ENCODE measurements around the gene KRT85. TPM values are rescaled to one million over a fixed set of nuclear protein-coding genes. Genes with fewer than 3 reads are reported as not detected.
A peak's percentile ranks its signal among the peaks of the same experiment; 100 is the strongest.

KRT85 gene
- total RNA-seq, 2 donors from 2014 or later: not detected

DNA sequence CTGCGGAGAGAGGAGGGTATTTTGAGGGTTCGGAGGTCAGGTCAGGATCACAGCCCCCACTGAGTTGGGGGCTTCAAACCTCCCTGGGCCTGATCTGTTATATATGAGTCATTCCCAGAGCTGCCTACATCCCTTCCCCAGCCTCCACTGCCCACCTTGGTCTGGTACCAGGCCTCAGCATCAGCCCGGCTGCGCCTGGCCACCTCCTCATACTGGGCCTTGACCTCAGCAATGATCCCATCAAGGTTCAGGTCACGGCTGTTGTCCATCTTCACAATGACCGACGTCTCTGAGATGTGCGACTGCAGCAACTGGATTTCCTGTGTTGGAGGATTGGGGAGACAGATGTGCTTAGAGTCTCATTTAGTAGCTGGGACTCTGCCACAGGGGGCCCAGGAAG is 13.9 kb upstream of the KRT85 start:
- Histone ChIP-seq H3K4me3 (ENCODE audit: low read length) (no peak overlapping the region), H3K36me3 (ENCODE audit: control insufficient read depth, insufficient read depth, low read length) (no peaks in the 10 kb centered on the region), H3K9me3 (ENCODE audit: control insufficient read depth, low read length) (no peaks in the 10 kb centered on the region), H3K4me1 (ENCODE audit: control insufficient read depth, insufficient read depth, low read length) (no peaks in the 10 kb centered on the region), H3K9ac (ENCODE audit: extremely low read depth, low read length, poor library complexity, severe bottlenecking) (no peak overlapping the region), H3K27ac (ENCODE audit: low read depth, low read length) (no peak overlapping the region), H3K27me3 (ENCODE audit: control insufficient read depth, insufficient read depth, low read length, poor library complexity, severe bottlenecking) (peaks cover 20% of the 10 kb centered on the region)
- TF ChIP-seq, protein P1, sequence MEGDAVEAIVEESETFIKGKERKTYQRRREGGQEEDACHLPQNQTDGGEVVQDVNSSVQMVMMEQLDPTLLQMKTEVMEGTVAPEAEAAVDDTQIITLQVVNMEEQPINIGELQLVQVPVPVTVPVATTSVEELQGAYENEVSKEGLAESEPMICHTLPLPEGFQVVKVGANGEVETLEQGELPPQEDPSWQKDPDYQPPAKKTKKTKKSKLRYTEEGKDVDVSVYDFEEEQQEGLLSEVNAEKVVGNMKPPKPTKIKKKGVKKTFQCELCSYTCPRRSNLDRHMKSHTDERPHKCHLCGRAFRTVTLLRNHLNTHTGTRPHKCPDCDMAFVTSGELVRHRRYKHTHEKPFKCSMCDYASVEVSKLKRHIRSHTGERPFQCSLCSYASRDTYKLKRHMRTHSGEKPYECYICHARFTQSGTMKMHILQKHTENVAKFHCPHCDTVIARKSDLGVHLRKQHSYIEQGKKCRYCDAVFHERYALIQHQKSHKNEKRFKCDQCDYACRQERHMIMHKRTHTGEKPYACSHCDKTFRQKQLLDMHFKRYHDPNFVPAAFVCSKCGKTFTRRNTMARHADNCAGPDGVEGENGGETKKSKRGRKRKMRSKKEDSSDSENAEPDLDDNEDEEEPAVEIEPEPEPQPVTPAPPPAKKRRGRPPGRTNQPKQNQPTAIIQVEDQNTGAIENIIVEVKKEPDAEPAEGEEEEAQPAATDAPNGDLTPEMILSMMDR (conservative IDR thresholded peaks at IDR 0.05): no peak
- 91 to 92% methylated on average over 7 to 8 of the region's 8 CpGs for WGBS, 2 experiments (ENCODE audit: insufficient coverage in 1 of 2, insufficient read length in 1 of 2)
- no peaks in the 10 kb centered on the region for H3K4me1 Mint-ChIP-seq
- H3K27me3 Mint-ChIP-seq (ENCODE audit: insufficient read depth): peaks cover 11% of the 10 kb centered on the region
- no peaks in the 10 kb centered on the region for H3K9me3 Mint-ChIP-seq
- no peak overlapping the region for H3K27ac Mint-ChIP-seq
- no peak overlapping the region for H3K4me3 Mint-ChIP-seq
- no peak for DNase-seq
- no peaks in the 10 kb centered on the region for H3K36me3 Mint-ChIP-seq (ENCODE audit: low read depth)

DNA sequence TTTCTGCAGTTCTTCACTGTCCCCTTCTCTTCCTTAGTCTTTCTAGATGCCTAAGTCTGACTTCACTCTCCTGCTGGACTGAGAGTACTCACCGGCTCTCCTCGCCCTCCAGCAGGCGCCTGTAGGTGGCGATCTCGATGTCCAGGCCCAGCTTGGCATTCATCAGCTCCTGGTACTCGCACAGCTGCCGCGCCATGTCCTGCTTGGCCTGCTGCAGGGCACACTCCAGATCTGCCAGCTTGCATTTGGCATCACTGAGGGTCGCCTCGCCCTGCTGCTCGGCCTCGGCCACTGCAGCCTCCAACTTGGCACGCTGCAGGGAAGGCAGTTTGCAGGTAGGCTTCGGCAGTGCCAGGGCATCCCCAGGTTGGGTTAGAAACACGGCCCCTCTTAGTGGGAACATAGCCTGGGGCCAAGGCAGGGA is 13.0 kb upstream of the KRT85 start:
- Mint-ChIP-seq H3K27me3 (ENCODE audit: insufficient read depth) (peaks cover 12% of the 10 kb centered on the region), H3K36me3 (ENCODE audit: low read depth) (no peaks in the 10 kb centered on the region), H3K4me1 (no peaks in the 10 kb centered on the region), H3K27ac (no peak overlapping the region), H3K9me3 (no peaks in the 10 kb centered on the region), H3K4me3 (no peak overlapping the region)
- TF ChIP-seq, protein P1 (conservative IDR thresholded peaks at IDR 0.05): peak; percentile 72
- WGBS, 2 experiments (ENCODE audit: insufficient coverage in 1 of 2, insufficient read length in 1 of 2): 52 to 61% methylated on average over 10 to 15 of the region's 15 CpGs
- no peak overlapping the region for H3K27ac ChIP-seq (ENCODE audit: low read depth, low read length)
- no peaks in the 10 kb centered on the region for H3K36me3 ChIP-seq (ENCODE audit: control insufficient read depth, insufficient read depth, low read length)
- H3K9me3 ChIP-seq (ENCODE audit: control insufficient read depth, low read length): no peaks in the 10 kb centered on the region
- no peak overlapping the region for H3K9ac ChIP-seq (ENCODE audit: extremely low read depth, low read length, poor library complexity, severe bottlenecking)
- peak; percentile 91 for DNase-seq
- H3K4me3 ChIP-seq (ENCODE audit: low read length): no peak overlapping the region
- H3K4me1 ChIP-seq (ENCODE audit: control insufficient read depth, insufficient read depth, low read length): no peaks in the 10 kb centered on the region
- peaks cover 27% of the 10 kb centered on the region for H3K27me3 ChIP-seq (ENCODE audit: control insufficient read depth, insufficient read depth, low read length, poor library complexity, severe bottlenecking)

DNA sequence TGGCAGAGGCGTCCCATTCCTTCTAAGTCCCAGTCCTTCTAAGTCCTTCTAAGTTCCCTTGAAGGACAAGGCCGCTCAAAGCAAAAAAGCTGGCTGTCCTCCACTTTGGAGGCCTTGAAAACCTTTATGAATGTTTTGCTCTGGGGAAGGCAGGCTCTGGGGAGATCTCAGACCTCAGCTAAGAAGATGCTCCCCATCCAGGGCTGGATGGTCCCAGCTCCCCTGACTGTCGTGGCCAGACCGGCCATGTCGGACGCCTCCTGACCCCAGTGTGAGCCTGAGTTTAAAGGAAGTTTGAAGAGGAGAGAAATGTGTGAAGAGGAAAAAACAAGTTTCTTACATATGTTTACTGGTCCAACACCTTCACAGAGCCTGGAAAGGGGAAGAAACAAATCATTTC is 12.3 kb upstream of the KRT85 start:
- WGBS, 2 experiments (ENCODE audit: insufficient coverage in 1 of 2, insufficient read length in 1 of 2): 87 to 93% methylated on average over 6 of the region's 6 CpGs
- no peak overlapping the region for H3K27ac ChIP-seq (ENCODE audit: low read depth, low read length)
- TF ChIP-seq, protein P1 (conservative IDR thresholded peaks at IDR 0.05): no peak
- no peaks in the 10 kb centered on the region for H3K9me3 ChIP-seq (ENCODE audit: control insufficient read depth, low read length)
- H3K4me1 ChIP-seq (ENCODE audit: control insufficient read depth, insufficient read depth, low read length): no peaks in the 10 kb centered on the region
- Mint-ChIP-seq H3K4me1 (no peaks in the 10 kb centered on the region), H3K27ac (no peak overlapping the region), H3K9me3 (no peaks in the 10 kb centered on the region), H3K36me3 (ENCODE audit: low read depth) (no peaks in the 10 kb centered on the region), H3K27me3 (ENCODE audit: insufficient read depth) (peaks cover 12% of the 10 kb centered on the region), H3K4me3 (no peak overlapping the region)
- H3K27me3 ChIP-seq (ENCODE audit: control insufficient read depth, insufficient read depth, low read length, poor library complexity, severe bottlenecking): peaks cover 27% of the 10 kb centered on the region
- no peak overlapping the region for H3K9ac ChIP-seq (ENCODE audit: extremely low read depth, low read length, poor library complexity, severe bottlenecking)
- H3K4me3 ChIP-seq (ENCODE audit: low read length): no peak overlapping the region
- H3K36me3 ChIP-seq (ENCODE audit: control insufficient read depth, insufficient read depth, low read length): no peaks in the 10 kb centered on the region
- no peak for DNase-seq
